ENCODE results near the gene IGSF22.

GRCh38 chr11:18728658-18729057 lies 2.7 kb upstream of the IGSF22 start:
- TF ChIP-seq JUNB (CRISPR knock-in tag; IDR thresholded peaks at IDR 0.05; ENCODE audit: borderline replicate concordance): no peak
- TF ChIP-seq CTCF (CRISPR knock-in tag; IDR thresholded peaks at IDR 0.05): no peak
- no peak for TF ChIP-seq CAMTA2 (CRISPR knock-in tag; IDR thresholded peaks at IDR 0.05; ENCODE audit: borderline replicate concordance)
- no peak for TF ChIP-seq RFX1 (IDR thresholded peaks at IDR 0.05)
- TF ChIP-seq ZSCAN12 (CRISPR knock-in tag; IDR thresholded peaks at IDR 0.05): no peak
- TF ChIP-seq SMARCE1 (IDR thresholded peaks at IDR 0.05; ENCODE audit: borderline replicate concordance): no peak
- no peak for TF ChIP-seq ZNF354B (CRISPR knock-in tag; IDR thresholded peaks at IDR 0.05)

Measured in HepG2 (cell line).